Activated T-helper 1 cell treated with anti-CD3 and anti-CD28 coated beads, Interleukin-12 subunit alpha, Interleukin-12 subunit beta, Interleukin-2, Interleukin-4 antibody, amounts not matched to agents 30 ng/mL and 10 ng/mL and 1 ng/mL, durations not matched to agents 14 hours and 24 hours and 36 hours (primary cell): ENCODE results near the gene ALKAL2. TPM values are rescaled to one million over a fixed set of nuclear protein-coding genes. Genes with fewer than 3 reads are reported as not detected.

Experiments
- DNase-seq: peaks from one replicate; pipeline ENCODE4 v3.0.0; 2021; ENCODE audit warnings: low spot score
- H3K27ac Mint-ChIP-seq: one replicate; pipeline ENCODE4 v1.8.0; 2021; ENCODE audit warnings: mild to moderate bottlenecking, mixed read lengths
- H3K27me3 Mint-ChIP-seq: one replicate; pipeline ENCODE4 v1.8.0; 2022; ENCODE audit warnings: mild to moderate bottlenecking, moderate library complexity, mixed read lengths; ENCODE audit not compliant: insufficient read depth
- H3K36me3 Mint-ChIP-seq: one replicate; pipeline ENCODE4 v1.8.0; 2021; ENCODE audit warnings: low read depth, mixed read lengths
- H3K4me1 Mint-ChIP-seq: one replicate; pipeline ENCODE4 v1.8.0; 2021; ENCODE audit warnings: low read depth, mixed read lengths
- H3K4me3 Mint-ChIP-seq: one replicate; pipeline ENCODE4 v1.8.0; 2021; ENCODE audit warnings: mild to moderate bottlenecking, moderate library complexity, mixed read lengths
- H3K9me3 Mint-ChIP-seq: one replicate; pipeline ENCODE4 v1.8.0; 2021; ENCODE audit warnings: mixed read lengths
- intact Hi-C: fragments of 100-400 bp; cut with micrococcal nuclease; formaldehyde crosslinking; loops from one replicate; pipeline ENCODE4 v1.15.1; 2024
- total RNA-seq: library from RNA; stranded (reverse); gene quantifications from 2 replicates; pipeline ENCODE4 v1.2.3, GENCODE V29; 2022

ALKAL2 gene
- total RNA-seq, 1 donor from 2014 or later = 0.18 TPM

- no peaks in the 10 kb centered on the region for H3K4me1 Mint-ChIP-seq
- H3K27ac Mint-ChIP-seq = no peak overlapping the region
- H3K27me3 Mint-ChIP-seq = peaks cover 41% of the 10 kb centered on the region
- H3K36me3 Mint-ChIP-seq = peaks cover 2% of the 10 kb centered on the region
- no peak overlapping the region for H3K4me3 Mint-ChIP-seq
- intact Hi-C loops = loop anchor here (5.0 kb wide), 1 partner anchor 55 kb away; no protein-coding TSS in a partner anchor
- H3K9me3 Mint-ChIP-seq = no peaks in the 10 kb centered on the region
- no peak for DNase-seq
Observed at GRCh38 chr2:287471-287885, 413 bp downstream of the ALKAL2 start.

GRCh38 chr2:286774-287392 is 1.0 kb downstream of the ALKAL2 start:
- no peak for DNase-seq
- intact Hi-C loops = loop anchor here (5.0 kb wide), 1 partner anchor 55 kb away; no protein-coding TSS in a partner anchor
- Mint-ChIP-seq H3K4me3 (no peak overlapping the region), H3K27ac (no peak overlapping the region), H3K36me3 (peaks cover 5% of the 10 kb centered on the region), H3K4me1 (no peaks in the 10 kb centered on the region), H3K27me3 (peaks cover 38% of the 10 kb centered on the region), H3K9me3 (no peaks in the 10 kb centered on the region)

GRCh38 chr2:286035-286434 is 1.9 kb downstream of the ALKAL2 start:
- H3K4me3 Mint-ChIP-seq = no peak overlapping the region
- intact Hi-C loops = loop anchor here (5.0 kb wide), 1 partner anchor 54 kb away; no protein-coding TSS in a partner anchor
- H3K4me1 Mint-ChIP-seq = no peaks in the 10 kb centered on the region

GRCh38 chr2:285531-285930 is 2.4 kb downstream of the ALKAL2 start:
- Mint-ChIP-seq H3K4me1 (no peaks in the 10 kb centered on the region), H3K4me3 (no peak overlapping the region)
- intact Hi-C loops = loop anchor here (5.0 kb wide), 1 partner anchor 53 kb away; no protein-coding TSS in a partner anchor

More at GRCh38 chr2:286035-286434, 1.9 kb downstream of the ALKAL2 start:
- Mint-ChIP-seq H3K27me3 (peaks cover 34% of the 10 kb centered on the region), H3K36me3 (peaks cover 11% of the 10 kb centered on the region), H3K27ac (no peak overlapping the region), H3K9me3 (no peaks in the 10 kb centered on the region)
- no peak for DNase-seq

GRCh38 chr2:284896-285492 is 2.9 kb downstream of the ALKAL2 start:
- no peaks in the 10 kb centered on the region for H3K9me3 Mint-ChIP-seq
- intact Hi-C loops = loop anchor here (5.0 kb wide), 1 partner anchor 53 kb away; no protein-coding TSS in a partner anchor
- H3K4me1 Mint-ChIP-seq = no peaks in the 10 kb centered on the region
- no peak overlapping the region for H3K27ac Mint-ChIP-seq
- H3K27me3 Mint-ChIP-seq = peaks cover 25% of the 10 kb centered on the region
- peaks cover 13% of the 10 kb centered on the region for H3K36me3 Mint-ChIP-seq
- no peak overlapping the region for H3K4me3 Mint-ChIP-seq
- DNase-seq = no peak

More at GRCh38 chr2:285531-285930, 2.4 kb downstream of the ALKAL2 start:
- Mint-ChIP-seq H3K9me3 (no peaks in the 10 kb centered on the region), H3K27ac (no peak overlapping the region), H3K27me3 (peaks cover 29% of the 10 kb centered on the region), H3K36me3 (peaks cover 11% of the 10 kb centered on the region)
- no peak for DNase-seq

GRCh38 chr2:283996-284794 is 3.7 kb downstream of the ALKAL2 start:
- Mint-ChIP-seq H3K4me3 (no peak overlapping the region), H3K36me3 (peaks cover 18% of the 10 kb centered on the region)
- intact Hi-C loops = no loop called here

GRCh38 chr2:282371-283263 is 5.3 kb downstream of the ALKAL2 start:
- Mint-ChIP-seq H3K27ac (no peak overlapping the region), H3K9me3 (no peaks in the 10 kb centered on the region), H3K4me1 (no peaks in the 10 kb centered on the region), H3K27me3 (peaks cover 20% of the 10 kb centered on the region), H3K4me3 (no peak overlapping the region), H3K36me3 (peaks cover 25% of the 10 kb centered on the region)
- no peak for DNase-seq
- intact Hi-C loops = no loop called here

More at GRCh38 chr2:283996-284794, 3.7 kb downstream of the ALKAL2 start:
- no peak for DNase-seq
- Mint-ChIP-seq H3K4me1 (no peaks in the 10 kb centered on the region), H3K27ac (no peak overlapping the region), H3K9me3 (no peaks in the 10 kb centered on the region), H3K27me3 (peaks cover 20% of the 10 kb centered on the region)

GRCh38 chr2:281381-281780 is 6.5 kb downstream of the ALKAL2 start:
- H3K27me3 Mint-ChIP-seq = peaks cover 12% of the 10 kb centered on the region
- no peak for DNase-seq
- H3K4me3 Mint-ChIP-seq = no peak overlapping the region
- H3K36me3 Mint-ChIP-seq = peaks cover 36% of the 10 kb centered on the region
- no peaks in the 10 kb centered on the region for H3K9me3 Mint-ChIP-seq
- H3K4me1 Mint-ChIP-seq = no peaks in the 10 kb centered on the region
- intact Hi-C loops = no loop called here
- H3K27ac Mint-ChIP-seq = no peak overlapping the region

- no peak for DNase-seq
- H3K27me3 Mint-ChIP-seq = peaks cover 5% of the 10 kb centered on the region
- no peak overlapping the region for H3K4me3 Mint-ChIP-seq
- intact Hi-C loops = no loop called here
- H3K27ac Mint-ChIP-seq = no peak overlapping the region
- H3K9me3 Mint-ChIP-seq = no peaks in the 10 kb centered on the region
- peaks cover 39% of the 10 kb centered on the region for H3K36me3 Mint-ChIP-seq
- no peaks in the 10 kb centered on the region for H3K4me1 Mint-ChIP-seq
Observed at GRCh38 chr2:280650-281110, 7.2 kb downstream of the ALKAL2 start.

- intact Hi-C loops = no loop called here
- Mint-ChIP-seq H3K27ac (no peak overlapping the region), H3K4me1 (no peaks in the 10 kb centered on the region), H3K9me3 (no peaks in the 10 kb centered on the region), H3K27me3 (no peaks in the 10 kb centered on the region), H3K4me3 (no peak overlapping the region), H3K36me3 (peaks cover 42% of the 10 kb centered on the region)
- no peak for DNase-seq
Observed at GRCh38 chr2:279956-280649, 7.8 kb downstream of the ALKAL2 start.

GRCh38 chr2:279366-279765 is 8.5 kb downstream of the ALKAL2 start:
- H3K27me3 Mint-ChIP-seq = no peaks in the 10 kb centered on the region
- H3K27ac Mint-ChIP-seq = no peak overlapping the region
- H3K4me3 Mint-ChIP-seq = no peak overlapping the region
- intact Hi-C loops = no loop called here
- H3K9me3 Mint-ChIP-seq = no peaks in the 10 kb centered on the region
- no peaks in the 10 kb centered on the region for H3K4me1 Mint-ChIP-seq
- DNase-seq = no peak
- H3K36me3 Mint-ChIP-seq = peaks cover 44% of the 10 kb centered on the region

- Mint-ChIP-seq H3K4me3 (no peak overlapping the region), H3K9me3 (no peaks in the 10 kb centered on the region), H3K36me3 (peaks cover 44% of the 10 kb centered on the region), H3K27ac (no peak overlapping the region), H3K27me3 (no peaks in the 10 kb centered on the region), H3K4me1 (no peaks in the 10 kb centered on the region)
- DNase-seq = no peak
- intact Hi-C loops = no loop called here
Observed at GRCh38 chr2:278927-279320, 9.0 kb downstream of the ALKAL2 start.
